H1 (cell line): Measurements from ENCODE around the gene LHFPL6. TPM values are rescaled to one million over a fixed set of nuclear protein-coding genes. Genes with fewer than 3 reads are reported as not detected.

Experiments used
- CTCF ChIA-PET: fragments of 300-600 bp; sonication (Branson Sonifier 250); formaldehyde crosslinking; loops from one replicate; lab custom pipeline; 2021; ENCODE audit not compliant: partially characterized antibody; lab: Charles Lee
- POLR2A ChIA-PET: fragments of 300-600 bp; sonication (Branson Sonifier 250); formaldehyde crosslinking; loops from one replicate; lab custom pipeline; 2021; ENCODE audit warnings: inconsistent platforms; ENCODE audit not compliant: partially characterized antibody; lab: Charles Lee
- DNase-seq, 2 experiments: peaks; one replicate each; pipeline versions ENCODE4 v3.0.0 to v3.0.0-alpha.2; 2010 to 2022; ENCODE audit warnings: low spot score in 2 of 2, low read depth in 1 of 2, mixed read lengths in 1 of 2
- FAIRE-seq: peaks from 2 replicates; lab custom pipeline; 2011; peaks lifted over from hg19 to GRCh38; lab: Jason Lieb, UNC
- H2AFZ ChIP-seq: 2 replicates; pipeline ENCODE4 v1.8.1; 2012; ENCODE audit warnings: low read length, inconsistent platforms
- H2AK5ac ChIP-seq: 2 replicates; pipeline ENCODE4 v1.6.1; 2013; ENCODE audit warnings: low read depth, low read length
- H2BK120ac ChIP-seq: replicated peaks from 2 replicates; pipeline ENCODE3; 2013; ENCODE audit warnings: low read depth, low read length, inconsistent platforms
- H2BK12ac ChIP-seq: 2 replicates; pipeline ENCODE4 v1.6.1; 2013; ENCODE audit warnings: low read depth, low read length
- H2BK15ac ChIP-seq: 2 replicates; pipeline ENCODE4 v1.6.1; 2013; ENCODE audit warnings: low read length
- H2BK20ac ChIP-seq: 2 replicates; pipeline ENCODE4 v1.6.1; 2013; ENCODE audit warnings: low read length
- H2BK5ac ChIP-seq: 2 replicates; pipeline ENCODE4 v1.6.1; 2013; ENCODE audit warnings: low read depth, low read length
- H3K14ac ChIP-seq: 2 replicates; pipeline ENCODE4 v1.6.1; 2013; ENCODE audit warnings: inconsistent platforms; ENCODE audit not compliant: insufficient read length
- H3K18ac ChIP-seq: 2 replicates; pipeline ENCODE4 v1.6.1; 2013; ENCODE audit warnings: low read length; ENCODE audit errors: extremely low read depth
- H3K23ac ChIP-seq: 2 replicates; pipeline ENCODE4 v1.6.1; 2013; ENCODE audit warnings: inconsistent platforms; ENCODE audit not compliant: insufficient read length
- H3K23me2 ChIP-seq: 2 replicates; pipeline ENCODE4 v1.6.1; 2013; ENCODE audit warnings: low read depth, low read length
- H3K27ac ChIP-seq: 2 replicates; pipeline ENCODE4 v1.6.1; 2011; ENCODE audit warnings: low read depth, low read length, inconsistent platforms
- H3K27me3 ChIP-seq, 4 experiments: replicated peaks in 1 of 4; 1 replicate in 1 of 4; 2 replicates in 3 of 4; pipeline versions ENCODE4 v1.6.1 to v1.8.1; 2011 to 2013; ENCODE audit warnings: low read length in 3 of 4, mild to moderate bottlenecking in 3 of 4, inconsistent platforms in 2 of 4, mixed read lengths in 2 of 4, moderate library complexity in 1 of 4; ENCODE audit not compliant: control insufficient read depth in 3 of 4, insufficient read depth in 3 of 4; ENCODE audit errors: extremely low read depth in 1 of 4
- H3K36me3 ChIP-seq, 4 experiments: 2 replicates each; pipeline versions ENCODE4 v1.6.1 to v1.8.1; 2011 to 2013; ENCODE audit warnings: mild to moderate bottlenecking in 4 of 4, low read length in 3 of 4, moderate library complexity in 2 of 4, control low read depth in 1 of 4, inconsistent platforms in 1 of 4; ENCODE audit not compliant: insufficient read depth in 4 of 4, control insufficient read depth in 2 of 4
- H3K4ac ChIP-seq: replicated peaks from 2 replicates; pipeline ENCODE3; 2013; ENCODE audit warnings: low read length, low read depth, mixed read lengths, inconsistent platforms; ENCODE audit not compliant: insufficient read length
- H3K4me1 ChIP-seq, 4 experiments: replicated peaks in 1 of 4; 1 replicate in 1 of 4; 2 replicates in 3 of 4; pipeline versions ENCODE4 v1.6.1 to v1.8.1; 2011 to 2013; ENCODE audit warnings: low read length in 3 of 4, inconsistent platforms in 2 of 4, mixed read lengths in 1 of 4; ENCODE audit not compliant: insufficient read depth in 4 of 4, control insufficient read depth in 3 of 4
- H3K4me2 ChIP-seq, 2 experiments: 2 replicates each; pipeline versions ENCODE4 v1.6.1 to v1.8.1; 2011 to 2013; ENCODE audit warnings: low read depth in 2 of 2, low read length in 2 of 2, control low read depth in 1 of 2, inconsistent platforms in 1 of 2, mild to moderate bottlenecking in 1 of 2; ENCODE audit not compliant: insufficient read depth in 1 of 2
- H3K4me3 ChIP-seq, 4 experiments: fragments of 200-600, 300-600 bp in 1 of 4; sonication (generic), shearing (Covaris generic), sonication (Bioruptor Twin) in 1 of 4; 2 replicates each; pipeline versions ENCODE4 v1.5.1 to v1.8.1; 2011 to 2016; ENCODE audit warnings: low read length in 4 of 4, low read depth in 3 of 4, control low read depth in 2 of 4, inconsistent platforms in 2 of 4, mild to moderate bottlenecking in 2 of 4, mixed read lengths in 1 of 4, moderate library complexity in 1 of 4; ENCODE audit not compliant: insufficient read depth in 2 of 4; ENCODE audit errors: extremely low read depth in 1 of 4
- H3K56ac ChIP-seq: replicated peaks from 2 replicates; pipeline ENCODE3; 2013; ENCODE audit warnings: low read depth, mild to moderate bottlenecking, mixed read lengths, low read length, inconsistent platforms; ENCODE audit not compliant: insufficient read length
- H3K79me1 ChIP-seq: 2 replicates; pipeline ENCODE4 v1.6.1; 2013; ENCODE audit warnings: low read depth, low read length, control low read depth
- H3K79me2 ChIP-seq, 2 experiments: 2 replicates each; pipeline versions ENCODE4 v1.6.1 to v1.8.1; 2012 to 2013; ENCODE audit warnings: low read length in 2 of 2, mild to moderate bottlenecking in 2 of 2, inconsistent platforms in 1 of 2; ENCODE audit not compliant: insufficient read depth in 2 of 2, control insufficient read depth in 1 of 2
- H3K9ac ChIP-seq, 4 experiments: replicated peaks in 1 of 4; 1 replicate in 1 of 4; 2 replicates in 3 of 4; pipeline versions ENCODE4 v1.6.1 to v1.8.1; 2011 to 2013; ENCODE audit warnings: low read depth in 3 of 4, low read length in 3 of 4, control low read depth in 2 of 4, mild to moderate bottlenecking in 2 of 4, moderate library complexity in 2 of 4, inconsistent platforms in 1 of 4; ENCODE audit errors: extremely low read depth in 1 of 4
- H3K9me3 ChIP-seq, 2 experiments: 2 replicates each; pipeline versions ENCODE4 v1.6.1 to v1.8.1; 2012 to 2013; ENCODE audit warnings: mild to moderate bottlenecking in 2 of 2, moderate library complexity in 2 of 2, control low read depth in 1 of 2, inconsistent platforms in 1 of 2, low read depth in 1 of 2, low read length in 1 of 2, mixed read lengths in 1 of 2; ENCODE audit not compliant: insufficient read depth in 2 of 2
- H4K20me1 ChIP-seq, 2 experiments: replicated peaks in 1 of 2; 2 replicates each; pipeline versions ENCODE3 to v1.8.1; 2011 to 2013; ENCODE audit warnings: inconsistent platforms in 2 of 2, low read length in 2 of 2, mild to moderate bottlenecking in 1 of 2; ENCODE audit not compliant: insufficient read depth in 2 of 2, control insufficient read depth in 1 of 2
- H4K5ac ChIP-seq: 2 replicates; pipeline ENCODE4 v1.6.1; 2013; ENCODE audit warnings: low read length, low read depth, mixed read lengths, inconsistent platforms; ENCODE audit not compliant: insufficient read length
- H4K8ac ChIP-seq: 2 replicates; pipeline ENCODE4 v1.8.0; 2013; ENCODE audit warnings: mild to moderate bottlenecking, moderate library complexity, low read length, inconsistent platforms; ENCODE audit not compliant: insufficient read depth; ENCODE audit errors: extremely low read depth
- H4K91ac ChIP-seq: replicated peaks from 2 replicates; pipeline ENCODE3; 2013; ENCODE audit warnings: low read length, mixed read lengths, inconsistent platforms; ENCODE audit not compliant: insufficient read length
- KDM4A ChIP-seq: IDR thresholded peaks from one replicate; pipeline ENCODE4 v1.7.1; 2012; ENCODE audit warnings: low read depth, mild to moderate bottlenecking, moderate library complexity, low read length, inconsistent platforms; ENCODE audit not compliant: severe bottlenecking
- POLR2AphosphoS5 ChIP-seq: IDR thresholded peaks from 2 replicates; pipeline ENCODE4 v1.6.1; 2011; ENCODE audit warnings: low read depth, low read length
- ZNF274 ChIP-seq: IDR thresholded peaks from 2 replicates; pipeline ENCODE4 v1.7.0; 2012; ENCODE audit warnings: low read length, borderline replicate concordance; ENCODE audit errors: extremely low read depth
- WGBS, 2 experiments: shearing (Covaris generic) in 1 of 2; methylation state at CpG; one replicate each; pipeline versions ENCODE4 v1.1.6 to v1.1.7; 2013 to 2015; ENCODE audit warnings: low lambda C conversion rate in 2 of 2, mixed read lengths in 2 of 2, inconsistent platforms in 1 of 2, low coverage in 1 of 2, missing lambda C conversion rate in 1 of 2; ENCODE audit not compliant: insufficient replicate concordance in 2 of 2, insufficient coverage in 1 of 2, insufficient read length in 1 of 2; ENCODE audit errors: extremely low coverage in 1 of 2, missing lambda C conversion rate in 1 of 2; 5-methylcytosine and 5-hydroxymethylcytosine counted together
- polyA plus RNA-seq, 7 experiments: library from polyadenylated mRNA; depleted of rRNA in 3 of 7; stranded (reverse) in 5 of 7; unstranded in 2 of 7; fragments of >200 nt in 5 of 7; fragments of 200-250 nt in 2 of 7; gene quantifications; 1 replicate in 5 of 7; 2 replicates in 1 of 7; 4 replicates in 1 of 7; pipeline versions ENCODE4 v1.2.1 to v1.2.3, GENCODE V29; 2011 to 2013; ENCODE audit warnings: missing spikeins in 2 of 7, mixed read lengths in 2 of 7
- total RNA-seq: library from RNA; stranded (reverse); fragmentation: NEBNext Ultra II Directional; extraction: Animal tissue kit (Norgen Biotek cat#: 25700); gene quantifications from 2 replicates; pipeline ENCODE4 v1.2.1, GENCODE V29; 2021

Gene LHFPL6
- total and polyA plus RNA-seq, 2 of the 8 experiments (the other 6 are each of a cell fraction or from before 2014, with no cell fraction given), result 7.6 to 17.0 TPM

GRCh38 chr13:39556866-39557265 is 46.1 kb downstream of the LHFPL6 start:
- H3K4me2 ChIP-seq, result no peak overlapping the region
- TF ChIP-seq KDM4A (no peak), POLR2AphosphoS5 (no peak), ZNF274 (no peak)
- TF ChIP-seq, all 59 proteins: peak for 0

More at GRCh38 chr13:39556866-39557265, 46.1 kb downstream of the LHFPL6 start:
- no peaks in the 10 kb centered on the region for H3K4me1 ChIP-seq
- no peak overlapping the region for H2AK5ac ChIP-seq
- H3K23me2 ChIP-seq, result no peaks in the 10 kb centered on the region
- DNase-seq (no peak), FAIRE-seq (no peak)
- H2BK20ac ChIP-seq, result no peak overlapping the region
- no peak overlapping the region for H3K56ac ChIP-seq
- no peaks in the 10 kb centered on the region for H3K79me2 ChIP-seq
- no peak overlapping the region for H3K23ac ChIP-seq
- H4K8ac ChIP-seq, result no peak overlapping the region
- no peak overlapping the region for H4K91ac ChIP-seq
- H2BK15ac ChIP-seq, result no peak overlapping the region
- H3K9me3 ChIP-seq, result 0 out of 4 replicates have a peak, but pooled peaks cover 0 to 2% of the 10 kb centered on the region in 2 experiments
- CTCF ChIA-PET, result interaction anchor here (0.6 kb wide), 1 partner anchor 34 kb away, joined by 4 read pairs; no protein-coding TSS in a partner anchor
- H2BK120ac ChIP-seq, result no peak overlapping the region
- no peak overlapping the region for H2AFZ ChIP-seq
- H3K4ac ChIP-seq, result no peak overlapping the region
- no peaks in the 10 kb centered on the region for H3K79me1 ChIP-seq
- POLR2A ChIA-PET, result no interaction called here
- no peak overlapping the region for H3K4me3 ChIP-seq
- no peaks in the 10 kb centered on the region for H3K36me3 ChIP-seq
- no peak overlapping the region for H3K14ac ChIP-seq
- no peak overlapping the region for H3K18ac ChIP-seq
- no peaks in the 10 kb centered on the region for H4K20me1 ChIP-seq
- WGBS, 2 experiments, result 100% methylated on average over 1 of the region's 1 CpG; no CpG with 5 or more reads in 1 of the 2 experiments
- H4K5ac ChIP-seq, result no peak overlapping the region
- no peak overlapping the region for H3K27ac ChIP-seq
- H3K27me3 ChIP-seq, result no peaks in the 10 kb centered on the region
- no peak overlapping the region for H3K9ac ChIP-seq
- no peak overlapping the region for H2BK12ac ChIP-seq
- no peak overlapping the region for H2BK5ac ChIP-seq
